Measurements from ENCODE around the gene EDNRA. TPM values are rescaled to one million over a fixed set of nuclear protein-coding genes. Genes with fewer than 3 reads are reported as not detected.

The EDNRA gene
- total RNA-seq, 2 donors from 2014 or later: not detected

DNA sequence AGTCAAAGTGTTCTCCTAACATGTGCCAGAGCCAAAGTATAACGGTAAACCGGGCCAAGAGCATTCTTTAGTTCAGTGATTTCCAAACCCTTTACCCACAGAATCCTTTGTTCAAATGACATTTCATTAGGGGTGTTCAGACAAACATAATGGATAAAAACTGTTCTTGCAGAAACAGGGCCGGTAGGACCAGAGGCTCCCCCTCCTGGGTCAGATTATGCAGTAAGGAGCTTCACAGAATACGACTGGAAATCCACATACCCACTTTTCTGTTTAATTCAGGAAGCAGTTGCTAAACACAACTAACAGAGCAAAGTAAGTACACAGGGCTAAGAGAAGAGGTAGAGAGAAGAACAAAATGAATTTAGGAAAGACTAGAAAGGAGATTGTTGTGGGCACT is 89.7 kb downstream of the EDNRA start:
- DNase-seq (no peak), ATAC-seq (no peak)
- Mint-ChIP-seq H3K4me1 (no peaks in the 10 kb centered on the region), H3K27ac (no peak overlapping the region), H3K36me3 (ENCODE audit: low read depth) (no peaks in the 10 kb centered on the region), H3K4me3 (no peak overlapping the region), H3K27me3 (peaks cover 20% of the 10 kb centered on the region)
- peaks cover 3% of the 10 kb centered on the region for H3K9me3 ChIP-seq (ENCODE audit: control insufficient read depth, low read length, poor library complexity, severe bottlenecking)

DNA sequence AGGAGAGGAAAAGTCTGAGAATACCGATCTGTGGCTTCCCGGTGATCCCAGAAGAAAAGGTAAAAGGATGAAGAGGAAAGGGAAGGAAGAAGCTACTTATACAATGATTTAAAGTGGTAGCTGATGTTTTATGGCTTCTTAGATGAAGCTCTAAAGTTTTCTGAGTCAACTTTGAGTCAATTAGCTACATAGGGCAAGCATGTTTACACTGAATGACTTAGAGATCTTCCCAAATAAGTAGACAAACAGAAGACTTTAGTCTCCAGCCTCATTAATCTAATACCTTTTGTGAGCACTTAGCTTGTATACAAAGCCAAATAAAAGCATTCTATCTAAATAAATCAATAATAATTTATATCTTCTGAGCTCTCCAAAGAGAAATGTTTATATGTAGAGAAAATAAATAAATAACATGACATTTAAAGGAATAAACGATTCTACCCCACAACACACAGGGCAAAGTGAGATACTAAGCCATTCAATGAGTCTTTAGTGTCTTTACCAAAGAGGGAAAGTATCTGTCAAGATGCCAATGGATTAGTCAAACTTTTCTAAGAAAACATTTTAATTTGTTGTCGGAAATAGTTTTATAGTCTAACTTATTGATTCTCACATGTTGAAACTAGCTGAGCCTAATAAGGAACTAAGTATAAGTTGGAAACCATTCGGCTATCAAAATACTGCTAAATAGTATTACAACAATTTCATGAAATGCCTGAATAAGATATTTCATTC is 90.3 kb downstream of the EDNRA start:
- H3K4me3 Mint-ChIP-seq: no peak overlapping the region
- no peaks in the 10 kb centered on the region for H3K36me3 Mint-ChIP-seq (ENCODE audit: low read depth)
- ATAC-seq (no peak), DNase-seq (no peak)
- peaks cover 3% of the 10 kb centered on the region for H3K9me3 ChIP-seq (ENCODE audit: control insufficient read depth, low read length, poor library complexity, severe bottlenecking)
- peaks cover 20% of the 10 kb centered on the region for H3K27me3 Mint-ChIP-seq
- H3K27ac Mint-ChIP-seq: no peak overlapping the region
- no peaks in the 10 kb centered on the region for H3K4me1 Mint-ChIP-seq

DNA sequence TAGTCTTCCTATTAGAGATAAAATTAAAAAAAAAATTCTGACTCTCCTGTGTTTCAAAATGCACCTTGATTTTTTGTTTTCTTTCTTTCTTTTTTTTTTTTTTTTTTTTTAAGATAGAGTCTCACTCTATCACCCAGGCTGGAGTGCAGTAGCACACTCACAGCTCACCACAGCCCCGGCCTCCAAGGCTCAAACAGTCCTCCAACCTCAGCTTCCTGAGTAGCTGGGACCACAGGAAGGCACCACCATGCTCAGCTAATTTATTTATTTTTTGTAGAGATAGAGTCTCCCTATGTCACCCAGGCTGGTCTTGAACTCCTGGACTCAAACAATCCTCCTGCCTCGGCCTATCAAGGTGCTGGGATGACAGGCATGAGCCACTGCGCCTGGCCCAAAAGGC is 95.2 kb downstream of the EDNRA start:
- peaks cover 7% of the 10 kb centered on the region for H3K27me3 Mint-ChIP-seq
- DNase-seq (no peak), ATAC-seq (no peak)
- H3K36me3 Mint-ChIP-seq (ENCODE audit: low read depth): peaks cover 3% of the 10 kb centered on the region
- no peaks in the 10 kb centered on the region for H3K9me3 ChIP-seq (ENCODE audit: control insufficient read depth, low read length, poor library complexity, severe bottlenecking)
- no peak overlapping the region for H3K4me3 Mint-ChIP-seq
- no peaks in the 10 kb centered on the region for H3K4me1 Mint-ChIP-seq
- no peak overlapping the region for H3K27ac Mint-ChIP-seq

DNA sequence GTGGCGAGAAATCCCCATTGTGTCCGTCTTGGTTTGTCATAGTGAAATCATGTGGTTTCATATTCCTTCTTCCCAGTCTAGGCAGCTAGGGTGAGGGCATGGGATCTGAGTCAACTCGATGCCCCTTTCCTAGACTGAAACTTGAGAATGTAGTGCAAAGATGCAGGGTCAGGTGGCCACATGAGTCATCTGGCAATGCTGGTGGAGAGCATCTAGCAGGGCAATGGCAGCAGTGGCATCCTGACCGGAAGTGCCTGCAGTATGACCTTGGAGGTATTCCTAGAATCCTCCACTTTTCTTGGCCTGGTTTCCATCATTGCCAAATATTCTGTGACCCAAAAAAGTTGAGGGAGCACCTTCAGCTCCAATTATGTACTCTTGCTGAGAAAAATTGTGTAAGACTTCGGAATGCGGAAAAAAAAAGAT is 97.2 kb downstream of the EDNRA start:
- Mint-ChIP-seq H3K4me1 (no peaks in the 10 kb centered on the region), H3K27me3 (peaks cover 7% of the 10 kb centered on the region), H3K4me3 (no peak overlapping the region), H3K27ac (no peak overlapping the region), H3K36me3 (ENCODE audit: low read depth) (peaks cover 5% of the 10 kb centered on the region)
- ATAC-seq (no peak), DNase-seq (no peak)
- no peaks in the 10 kb centered on the region for H3K9me3 ChIP-seq (ENCODE audit: control insufficient read depth, low read length, poor library complexity, severe bottlenecking)

DNA sequence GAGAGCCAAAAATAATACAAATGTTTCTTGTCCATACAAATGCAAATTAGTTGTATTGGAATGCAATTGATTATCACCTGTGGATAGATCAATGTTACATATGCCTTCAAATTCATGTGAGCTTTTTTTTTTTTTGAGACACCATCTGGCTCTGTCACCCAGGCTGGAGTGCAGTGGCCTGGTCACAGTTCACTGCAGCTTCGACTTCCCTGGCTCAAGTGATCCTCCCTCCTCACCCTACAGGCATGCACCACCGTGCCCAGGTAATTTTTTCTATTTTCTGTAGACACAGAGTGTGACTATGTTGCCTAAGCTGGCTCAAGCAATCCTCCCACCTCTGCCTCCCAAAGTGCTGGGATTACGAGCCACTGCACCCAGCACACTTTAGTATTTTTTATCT is 97.7 kb downstream of the EDNRA start:
- H3K36me3 Mint-ChIP-seq (ENCODE audit: low read depth): peaks cover 5% of the 10 kb centered on the region
- H3K4me1 Mint-ChIP-seq: no peaks in the 10 kb centered on the region
- H3K27me3 Mint-ChIP-seq: peaks cover 7% of the 10 kb centered on the region

DNA sequence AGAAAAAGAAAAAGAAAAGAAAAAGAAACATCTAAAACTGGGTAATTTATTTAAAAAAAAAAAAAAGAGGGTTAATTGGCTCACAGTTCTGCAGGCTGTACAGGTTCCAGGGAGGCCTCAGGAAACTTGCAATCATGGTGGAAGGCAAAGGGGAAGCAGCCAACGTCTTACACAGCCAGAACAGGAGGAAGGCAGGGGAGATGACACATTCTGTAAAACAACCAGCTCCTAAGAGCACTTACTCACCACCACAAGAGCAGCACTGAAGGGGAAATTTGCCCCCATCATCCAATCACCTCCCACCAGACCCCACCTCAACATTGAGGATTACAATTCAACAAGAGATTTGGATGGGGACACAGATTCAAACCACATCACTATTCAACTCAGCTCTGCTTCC is 99.5 kb downstream of the EDNRA start:
- Mint-ChIP-seq H3K4me1 (no peaks in the 10 kb centered on the region), H3K27ac (no peak overlapping the region), H3K27me3 (peaks cover 7% of the 10 kb centered on the region), H3K4me3 (no peak overlapping the region), H3K36me3 (ENCODE audit: low read depth) (peaks cover 5% of the 10 kb centered on the region)
- peaks cover 3% of the 10 kb centered on the region for H3K9me3 ChIP-seq (ENCODE audit: control insufficient read depth, low read length, poor library complexity, severe bottlenecking)
- no peak for ATAC-seq
- no peak for DNase-seq

More for the DNA sequence above, 97.7 kb downstream of the EDNRA start:
- H3K9me3 ChIP-seq (ENCODE audit: control insufficient read depth, low read length, poor library complexity, severe bottlenecking): no peaks in the 10 kb centered on the region
- H3K4me3 Mint-ChIP-seq: no peak overlapping the region
- no peak for DNase-seq
- ATAC-seq: no peak
- no peak overlapping the region for H3K27ac Mint-ChIP-seq

DNA sequence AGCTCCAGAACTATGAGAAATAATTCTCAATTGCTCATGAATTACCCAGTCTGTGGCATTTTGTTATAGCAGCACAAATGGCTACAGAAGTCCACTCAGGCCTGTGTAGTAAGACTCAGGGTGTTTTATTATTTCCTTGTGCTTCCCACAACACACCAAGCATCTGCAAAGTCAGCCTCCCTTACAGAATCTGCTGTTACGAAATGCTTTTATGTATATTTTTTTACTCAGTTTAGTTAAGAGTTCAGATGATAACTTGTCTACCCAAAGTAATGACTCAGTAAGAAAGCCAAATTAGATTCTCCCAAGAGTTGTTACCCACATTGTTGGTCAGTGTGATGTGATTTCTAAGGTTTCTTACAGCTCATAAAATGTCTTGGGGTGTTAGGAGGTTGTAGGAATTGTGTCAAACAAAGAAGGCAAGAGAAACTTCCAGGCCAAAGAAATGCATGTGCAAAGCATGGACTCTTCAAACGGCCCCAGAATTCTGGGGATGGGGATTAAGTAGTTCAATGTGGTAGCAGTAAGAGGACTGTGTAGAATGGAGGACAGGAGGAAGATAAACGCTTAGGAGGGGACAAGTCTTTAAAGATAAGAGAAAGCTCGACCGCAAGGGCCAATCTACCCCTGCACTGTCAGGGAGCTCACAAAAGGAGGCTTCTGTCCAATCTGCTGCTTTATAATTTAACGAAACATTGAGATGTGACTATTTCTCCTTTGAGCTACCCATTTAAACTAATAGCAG is 100.9 kb downstream of the EDNRA start:
- no peak overlapping the region for H3K27ac Mint-ChIP-seq
- no peaks in the 10 kb centered on the region for H3K4me1 Mint-ChIP-seq
- peaks cover 5% of the 10 kb centered on the region for H3K36me3 Mint-ChIP-seq (ENCODE audit: low read depth)
- H3K9me3 ChIP-seq (ENCODE audit: control insufficient read depth, low read length, poor library complexity, severe bottlenecking): peaks cover 3% of the 10 kb centered on the region
- DNase-seq (no peak), ATAC-seq (no peak)
- no peak overlapping the region for H3K4me3 Mint-ChIP-seq
- peaks cover 7% of the 10 kb centered on the region for H3K27me3 Mint-ChIP-seq

DNA sequence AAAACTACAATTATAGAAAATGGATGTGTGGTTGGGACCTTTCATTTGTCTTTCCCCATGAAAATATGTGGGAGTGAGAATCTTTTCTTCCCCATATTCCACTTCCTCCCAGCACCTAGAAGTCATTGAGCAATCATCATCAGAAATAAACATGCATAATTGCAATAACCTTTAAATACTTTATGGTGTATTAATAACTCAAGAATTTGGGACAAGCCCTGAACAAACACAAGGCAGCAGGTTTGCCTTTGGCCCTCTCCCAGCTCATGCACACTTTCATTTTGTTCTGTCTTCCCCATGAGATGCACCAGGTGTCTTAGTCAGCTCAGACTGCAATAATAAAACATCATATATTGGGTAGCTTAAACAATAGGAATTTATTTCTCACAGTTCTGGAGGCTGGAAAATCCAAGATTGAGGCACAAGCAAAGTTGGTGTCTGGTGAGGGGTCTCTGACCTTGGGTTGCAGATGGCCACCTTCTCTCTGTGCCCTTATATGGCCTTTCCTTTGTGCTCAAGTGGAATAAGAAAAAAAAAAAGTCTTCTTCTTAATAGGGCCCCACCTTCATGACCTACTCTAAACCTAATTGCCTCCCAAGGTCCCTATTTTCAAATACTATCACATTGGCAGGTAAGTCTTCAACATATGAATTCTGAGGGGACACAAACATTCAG is 101.6 kb downstream of the EDNRA start:
- Mint-ChIP-seq H3K27ac (no peak overlapping the region), H3K27me3 (peaks cover 7% of the 10 kb centered on the region), H3K4me3 (no peak overlapping the region), H3K4me1 (no peaks in the 10 kb centered on the region), H3K36me3 (ENCODE audit: low read depth) (peaks cover 2% of the 10 kb centered on the region)
- peaks cover 3% of the 10 kb centered on the region for H3K9me3 ChIP-seq (ENCODE audit: control insufficient read depth, low read length, poor library complexity, severe bottlenecking)
- ATAC-seq (no peak), DNase-seq (no peak)

DNA sequence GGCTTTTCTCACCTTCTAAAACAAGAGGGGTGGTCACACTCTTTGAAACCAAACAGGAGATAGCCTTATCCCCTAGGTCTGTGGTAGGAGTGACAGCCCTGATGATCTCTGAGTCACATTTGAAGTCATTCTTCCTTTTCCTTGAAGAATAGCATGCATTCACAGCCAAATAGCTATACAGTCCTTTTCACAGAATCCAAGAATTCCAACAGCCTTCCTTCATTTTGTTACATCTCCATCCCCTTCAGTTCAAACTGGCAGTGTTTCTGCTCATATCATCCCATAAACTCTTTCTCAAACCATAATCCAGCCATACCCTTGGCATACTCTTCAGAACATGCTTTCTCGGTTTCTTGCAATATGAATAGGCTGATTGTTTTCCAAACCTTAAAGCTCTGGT is 103.0 kb downstream of the EDNRA start:
- ATAC-seq: no peak
- DNase-seq: no peak
- Mint-ChIP-seq H3K36me3 (ENCODE audit: low read depth) (peaks cover 2% of the 10 kb centered on the region), H3K4me3 (no peak overlapping the region), H3K27me3 (no peaks in the 10 kb centered on the region), H3K27ac (no peak overlapping the region), H3K4me1 (no peaks in the 10 kb centered on the region)
- peaks cover 3% of the 10 kb centered on the region for H3K9me3 ChIP-seq (ENCODE audit: control insufficient read depth, low read length, poor library complexity, severe bottlenecking)

DNA sequence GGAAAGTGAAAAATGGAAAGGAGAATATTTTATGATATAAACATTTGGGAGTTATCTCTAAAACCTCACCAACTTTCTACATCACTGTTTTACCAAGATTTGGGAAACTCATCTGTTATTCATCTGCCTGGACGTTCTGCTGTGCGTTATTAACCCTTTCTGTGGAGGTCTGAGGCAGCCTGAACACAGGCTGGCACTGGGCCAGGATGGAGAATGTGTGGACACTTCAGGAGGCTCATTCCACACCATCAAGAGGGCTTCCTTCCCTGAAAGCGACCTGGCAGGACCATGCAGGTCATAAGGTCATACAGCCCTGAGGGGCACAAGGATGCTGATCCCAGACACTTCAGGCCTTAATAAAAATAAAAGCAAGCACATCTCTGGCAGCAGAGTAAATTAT is 105.1 kb downstream of the EDNRA start:
- H3K4me3 Mint-ChIP-seq: no peak overlapping the region
- H3K36me3 Mint-ChIP-seq (ENCODE audit: low read depth): peaks cover 2% of the 10 kb centered on the region
- H3K27ac Mint-ChIP-seq: no peak overlapping the region
- DNase-seq (no peak), ATAC-seq (no peak)
- no peaks in the 10 kb centered on the region for H3K4me1 Mint-ChIP-seq
- H3K27me3 Mint-ChIP-seq: no peaks in the 10 kb centered on the region
- H3K9me3 ChIP-seq (ENCODE audit: control insufficient read depth, low read length, poor library complexity, severe bottlenecking): peaks cover 3% of the 10 kb centered on the region

DNA sequence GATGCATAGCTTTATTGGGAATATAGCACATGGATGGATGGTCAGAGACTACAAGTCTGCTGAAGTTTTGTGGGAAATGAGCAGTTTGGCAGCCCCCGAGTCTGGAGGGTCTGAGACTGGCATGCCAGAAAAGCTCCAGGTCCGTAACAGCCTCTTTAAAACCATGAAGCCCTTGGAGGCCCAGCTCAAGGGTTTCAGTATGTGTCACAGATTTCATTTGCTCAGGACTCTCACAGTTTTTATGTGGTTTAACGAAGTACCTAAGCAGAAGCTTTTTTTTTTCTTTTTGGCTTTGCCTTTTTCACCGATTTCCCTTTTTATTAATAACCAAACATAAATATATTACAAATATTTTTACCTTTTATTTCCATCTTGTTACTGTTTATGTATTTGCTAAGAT is 105.7 kb downstream of the EDNRA start:
- H3K27ac Mint-ChIP-seq: no peak overlapping the region
- ATAC-seq (no peak), DNase-seq (no peak)
- peaks cover 6% of the 10 kb centered on the region for H3K27me3 Mint-ChIP-seq
- H3K4me3 Mint-ChIP-seq: no peak overlapping the region
- H3K4me1 Mint-ChIP-seq: no peaks in the 10 kb centered on the region
- peaks cover 2% of the 10 kb centered on the region for H3K36me3 Mint-ChIP-seq (ENCODE audit: low read depth)
- H3K9me3 ChIP-seq (ENCODE audit: control insufficient read depth, low read length, poor library complexity, severe bottlenecking): peaks cover 3% of the 10 kb centered on the region

DNA sequence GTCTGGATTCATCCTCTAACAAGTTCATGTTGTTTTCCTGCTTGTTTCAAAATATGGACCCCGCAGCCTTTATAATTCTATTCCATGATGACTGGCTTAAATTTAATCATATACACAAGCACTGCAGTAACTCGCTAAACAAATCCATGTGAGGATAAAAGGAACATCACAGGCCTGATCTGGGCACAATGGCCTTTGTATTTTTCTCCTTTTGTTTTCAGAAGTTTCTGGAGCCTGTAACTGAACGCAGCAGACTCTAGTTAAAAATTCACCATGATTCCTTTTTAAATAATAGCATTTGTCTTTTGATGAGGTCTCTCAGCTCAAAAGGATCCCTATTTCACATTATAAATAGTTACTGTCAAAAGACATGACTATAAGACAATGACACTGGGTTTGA is 106.1 kb downstream of the EDNRA start:
- peaks cover 6% of the 10 kb centered on the region for H3K27me3 Mint-ChIP-seq
- no peak overlapping the region for H3K27ac Mint-ChIP-seq
- no peaks in the 10 kb centered on the region for H3K36me3 Mint-ChIP-seq (ENCODE audit: low read depth)
- no peak overlapping the region for H3K4me3 Mint-ChIP-seq
- DNase-seq: no peak
- peaks cover 3% of the 10 kb centered on the region for H3K9me3 ChIP-seq (ENCODE audit: control insufficient read depth, low read length, poor library complexity, severe bottlenecking)
- no peak for ATAC-seq
- no peaks in the 10 kb centered on the region for H3K4me1 Mint-ChIP-seq

DNA sequence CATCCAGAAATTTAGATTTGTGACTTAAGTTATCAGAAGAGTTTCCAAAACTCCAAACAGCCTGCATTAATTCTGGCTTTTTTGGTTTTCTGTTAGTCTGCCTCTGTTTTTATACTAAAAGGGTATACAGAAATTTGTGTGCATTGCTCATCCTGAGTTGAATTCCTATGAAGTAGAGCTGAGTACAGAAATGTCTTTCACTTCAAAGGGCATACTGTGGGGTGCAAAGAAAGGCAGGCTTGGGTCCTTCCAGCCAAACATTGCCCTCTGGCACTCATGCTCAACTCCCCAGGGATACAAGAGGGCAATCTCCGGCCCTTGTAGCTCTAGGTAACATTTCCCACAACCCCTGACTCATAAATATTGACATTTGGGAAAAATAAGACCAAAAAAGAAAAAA is 108.7 kb downstream of the EDNRA start:
- no peak for ATAC-seq
- H3K36me3 Mint-ChIP-seq (ENCODE audit: low read depth): no peaks in the 10 kb centered on the region
- no peak overlapping the region for H3K27ac Mint-ChIP-seq

More for the DNA sequence above, 108.7 kb downstream of the EDNRA start:
- H3K27me3 Mint-ChIP-seq: peaks cover 14% of the 10 kb centered on the region
- no peaks in the 10 kb centered on the region for H3K9me3 ChIP-seq (ENCODE audit: control insufficient read depth, low read length, poor library complexity, severe bottlenecking)
- DNase-seq: no peak
- H3K4me3 Mint-ChIP-seq: no peak overlapping the region
- H3K4me1 Mint-ChIP-seq: peaks cover 3% of the 10 kb centered on the region

All from T-helper 17 cell (primary cell).